HEK293 (cell line): ENCODE results near the gene STMN1.

ENCODE experiments used
- KLF1 ChIP-seq: fragments of 450-650 bp; formaldehyde crosslinking; IDR thresholded peaks from 2 replicates; pipeline ENCODE4 v1.5.1; 2016; ENCODE audit warnings: missing biosample characterization, missing genetic modification characterization
- OVOL3 ChIP-seq: fragments of 450-650 bp; formaldehyde crosslinking; IDR thresholded peaks from 2 replicates; pipeline ENCODE4 v1.5.1; 2016; ENCODE audit warnings: missing biosample characterization, missing genetic modification characterization
- PRDM2 ChIP-seq: fragments of 450-650 bp; formaldehyde crosslinking; IDR thresholded peaks from 2 replicates; pipeline ENCODE4 v1.5.1; 2016; ENCODE audit warnings: missing biosample characterization, missing genetic modification characterization, borderline replicate concordance
- SCRT1 ChIP-seq: fragments of 450-650 bp; formaldehyde crosslinking; IDR thresholded peaks from 2 replicates; pipeline ENCODE4 v1.5.1; 2016; ENCODE audit warnings: missing biosample characterization, missing genetic modification characterization, borderline replicate concordance
- SCRT2 ChIP-seq: fragments of 450-650 bp; formaldehyde crosslinking; IDR thresholded peaks from 2 replicates; pipeline ENCODE4 v1.5.1; 2016; ENCODE audit warnings: missing biosample characterization, missing genetic modification characterization
- SP3 ChIP-seq: fragments of 450-650 bp; formaldehyde crosslinking; IDR thresholded peaks from 2 replicates; pipeline ENCODE4 v1.5.1; 2016; ENCODE audit warnings: missing biosample characterization, missing genetic modification characterization
- SP7 ChIP-seq: fragments of 450-650 bp; formaldehyde crosslinking; IDR thresholded peaks from 2 replicates; pipeline ENCODE4 v1.5.1; 2016; ENCODE audit warnings: missing biosample characterization, missing genetic modification characterization
- WT1 ChIP-seq: fragments of 450-650 bp; formaldehyde crosslinking; IDR thresholded peaks from 2 replicates; pipeline ENCODE4 v1.5.1; 2016; ENCODE audit warnings: missing biosample characterization, missing genetic modification characterization
- ZBTB17 ChIP-seq: fragments of 450-650 bp; formaldehyde crosslinking; IDR thresholded peaks from 2 replicates; pipeline ENCODE4 v1.5.1; 2016; ENCODE audit warnings: missing biosample characterization, missing genetic modification characterization
- ZEB2 ChIP-seq: fragments of 450-650 bp; formaldehyde crosslinking; IDR thresholded peaks from 2 replicates; pipeline ENCODE4 v1.5.1; 2016; ENCODE audit warnings: missing biosample characterization, missing genetic modification characterization
- ZFP37 ChIP-seq: fragments of 450-650 bp; formaldehyde crosslinking; IDR thresholded peaks from 2 replicates; pipeline ENCODE4 v1.5.1; 2016; ENCODE audit warnings: missing biosample characterization, missing genetic modification characterization
- ZNF112 ChIP-seq: fragments of 450-650 bp; formaldehyde crosslinking; IDR thresholded peaks from 2 replicates; pipeline ENCODE4 v1.5.0; 2017; ENCODE audit warnings: missing biosample characterization, missing genetic modification characterization
- ZNF132 ChIP-seq: fragments of 450-650 bp; formaldehyde crosslinking; IDR thresholded peaks from 2 replicates; pipeline ENCODE4 v1.5.1; 2017; ENCODE audit warnings: missing biosample characterization, missing genetic modification characterization, borderline replicate concordance
- ZNF148 ChIP-seq: fragments of 450-650 bp; formaldehyde crosslinking; IDR thresholded peaks from 2 replicates; pipeline ENCODE4 v1.5.0; 2017; ENCODE audit warnings: missing biosample characterization, missing genetic modification characterization, borderline replicate concordance
- ZNF169 ChIP-seq: fragments of 450-650 bp; formaldehyde crosslinking; IDR thresholded peaks from 2 replicates; pipeline ENCODE4 v1.5.1; 2016; ENCODE audit warnings: missing biosample characterization, missing genetic modification characterization
- ZNF23 ChIP-seq: fragments of 450-650 bp; formaldehyde crosslinking; IDR thresholded peaks from 2 replicates; pipeline ENCODE4 v1.5.1; 2016; ENCODE audit warnings: missing biosample characterization, missing genetic modification characterization, borderline replicate concordance
- ZNF274 ChIP-seq, 2 experiments: fragments of 200-500 bp in 1 of 2; fragments of 450-650 bp in 1 of 2; sonication (Bioruptor generic) in 1 of 2; formaldehyde crosslinking in 1 of 2; IDR thresholded peaks; 2 replicates each; pipeline versions ENCODE4 v1.5.1 to v1.6.1; 2014 to 2016; ENCODE audit warnings: borderline replicate concordance in 1 of 2, inconsistent platforms in 1 of 2, low read length in 1 of 2, missing biosample characterization in 1 of 2, missing genetic modification characterization in 1 of 2
- ZNF37A ChIP-seq: fragments of 450-650 bp; IDR thresholded peaks from 2 replicates; pipeline ENCODE4 v1.5.1; 2018; ENCODE audit warnings: missing biosample characterization, missing genetic modification characterization
- ZNF404 ChIP-seq: fragments of 450-650 bp; formaldehyde crosslinking; IDR thresholded peaks from 2 replicates; pipeline ENCODE4 v1.5.1; 2017; ENCODE audit warnings: missing biosample characterization, missing genetic modification characterization
- ZNF423 ChIP-seq: fragments of 450-650 bp; formaldehyde crosslinking; IDR thresholded peaks from 2 replicates; pipeline ENCODE4 v1.5.1; 2016; ENCODE audit warnings: missing biosample characterization, missing genetic modification characterization
- ZNF513 ChIP-seq: fragments of 450-650 bp; IDR thresholded peaks from 2 replicates; pipeline ENCODE4 v1.5.1; 2018; ENCODE audit warnings: missing biosample characterization, missing genetic modification characterization
- ZNF521 ChIP-seq: fragments of 450-650 bp; formaldehyde crosslinking; IDR thresholded peaks from 2 replicates; pipeline ENCODE4 v1.5.1; 2017; ENCODE audit warnings: missing biosample characterization, mild to moderate bottlenecking, missing genetic modification characterization
- ZNF548 ChIP-seq: fragments of 450-650 bp; formaldehyde crosslinking; IDR thresholded peaks from 2 replicates; pipeline ENCODE4 v1.5.1; 2016; ENCODE audit warnings: missing biosample characterization, missing genetic modification characterization
- ZNF629 ChIP-seq: fragments of 450-650 bp; formaldehyde crosslinking; IDR thresholded peaks from 2 replicates; pipeline ENCODE4 v1.5.1; 2017; ENCODE audit warnings: missing biosample characterization, missing genetic modification characterization
- ZNF76 ChIP-seq: fragments of 450-650 bp; formaldehyde crosslinking; IDR thresholded peaks from 2 replicates; pipeline ENCODE4; 2016; ENCODE audit warnings: low read depth, missing biosample characterization, missing genetic modification characterization, borderline replicate concordance
- ZSCAN4 ChIP-seq: fragments of 450-650 bp; formaldehyde crosslinking; IDR thresholded peaks from 2 replicates; pipeline ENCODE4 v1.5.1; 2017; ENCODE audit warnings: missing biosample characterization, missing genetic modification characterization

STMN1 gene

GRCh38 chr1:25906644-25907300 lies 553 bp upstream of the STMN1 start (continued):
- no peak for TF ChIP-seq PRDM2
- TF ChIP-seq ZNF37A (tag by site-specific recombination): no peak
- no peak for TF ChIP-seq SP7 (tag by site-specific recombination)
- TF ChIP-seq ZNF23: no peak
- TF ChIP-seq WT1 (tag by site-specific recombination): no peak
- TF ChIP-seq ZNF76 (tag by site-specific recombination): 0 out of 2 replicates have a peak, but pooled peaks have one; percentile 5
- no peak for TF ChIP-seq ZNF521
- TF ChIP-seq ZSCAN4 (tag by site-specific recombination): no peak
- TF ChIP-seq ZNF112 (tag by site-specific recombination): no peak
- peak; percentile 74; the same call in 1 of the 2 replicates for TF ChIP-seq ZEB2
- no peak for TF ChIP-seq ZNF148 (tag by site-specific recombination)
- TF ChIP-seq ZNF513 (tag by site-specific recombination): no peak
- no peak for TF ChIP-seq ZBTB17 (tag by site-specific recombination)
- TF ChIP-seq ZNF423: peak; percentile 81
- peak; percentile 75 for TF ChIP-seq SCRT2 (tag by site-specific recombination)
- TF ChIP-seq ZNF169 (tag by site-specific recombination): no peak
- no peak; the same call in 1 of the 2 replicates for TF ChIP-seq SCRT1 (tag by site-specific recombination)
- TF ChIP-seq KLF1 (tag by site-specific recombination): peak; percentile 49
- TF ChIP-seq SP3 (tag by site-specific recombination): peak; percentile 41; the same call in 1 of the 2 replicates
- 0 out of 2 replicates have a peak, but pooled peaks have one; percentile 25 for TF ChIP-seq ZFP37
- TF ChIP-seq ZNF629 (tag by site-specific recombination): peak; percentile 64; the same call in 1 of the 2 replicates
- no peak for TF ChIP-seq ZNF132 (tag by site-specific recombination)
- no peak for TF ChIP-seq ZNF404 (tag by site-specific recombination)
- TF ChIP-seq ZNF274 (IDR thresholded peaks at IDR 0.05; ENCODE audit: low read length): no peak
- TF ChIP-seq ZNF274 (tag by site-specific recombination; IDR thresholded peaks at IDR 0.05; ENCODE audit: borderline replicate concordance): no peak
- no peak for TF ChIP-seq OVOL3 (tag by site-specific recombination)
- TF ChIP-seq ZNF548 (tag by site-specific recombination): no peak
